WI38 (cell line): ENCODE results near the gene STK32C.
"Not testable (repeated sequence)": the region's sequence is repeated elsewhere in the genome, so short reads cannot be mapped to it uniquely, and the experiment has no call there.

Experiments used
- H3K4me3 ChIP-seq: 2 replicates; pipeline ENCODE4 v1.5.1; 2011; ENCODE audit warnings: low read depth, mild to moderate bottlenecking, control low read depth, low read length
- CTCF ChIP-seq: IDR thresholded peaks from 2 replicates; pipeline ENCODE4 v1.5.1; 2012; ENCODE audit warnings: low read depth, mild to moderate bottlenecking, control low read depth, low read length

Gene STK32C

DNA sequence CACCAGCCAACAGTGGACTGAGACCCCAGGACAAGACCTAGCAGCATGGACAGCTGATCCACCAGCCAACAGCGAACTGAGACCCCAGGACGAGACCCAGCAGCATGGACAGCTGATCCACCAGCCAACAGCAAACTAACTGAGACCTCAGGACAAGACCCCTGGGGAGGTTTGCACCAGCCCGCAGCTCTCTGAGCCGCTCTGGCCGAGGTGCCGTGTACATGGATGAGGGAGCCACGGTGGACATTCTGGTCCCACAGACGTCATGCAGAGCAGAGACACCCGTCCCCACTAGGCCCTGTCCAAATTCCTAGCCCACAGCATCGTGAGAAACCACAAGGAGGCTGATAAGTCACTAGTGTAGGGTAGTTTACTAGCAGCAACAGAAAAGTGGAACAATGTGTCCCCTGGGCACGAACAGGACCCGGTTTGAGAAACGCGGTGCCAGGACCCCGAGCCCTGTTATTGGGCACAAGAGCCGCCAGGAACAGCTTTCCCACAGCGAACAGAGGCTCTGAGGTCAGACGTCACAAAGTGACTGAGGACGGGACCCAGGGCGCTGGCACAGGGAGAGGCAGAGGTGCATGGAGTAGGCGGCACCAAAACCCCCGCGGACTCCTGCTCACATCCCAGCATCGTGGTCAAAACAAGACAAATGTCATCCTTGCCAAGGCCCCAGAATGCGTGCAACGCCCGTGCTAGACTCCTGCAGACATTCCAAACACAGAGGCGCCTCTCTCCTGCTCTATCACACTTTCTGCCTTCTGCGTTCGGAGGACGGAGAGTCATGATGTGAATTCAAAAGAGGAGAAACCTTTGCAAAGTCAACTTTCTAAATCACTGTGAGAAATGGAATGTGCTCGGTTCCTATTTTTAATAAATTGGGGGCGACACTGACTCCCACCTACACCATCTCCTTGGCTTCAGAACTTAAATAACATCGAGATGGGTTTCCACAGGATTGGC, 8.1 kb downstream of the STK32C start:
- no peak overlapping the region for H3K4me3 ChIP-seq
- TF ChIP-seq CTCF, result no peak

- TF ChIP-seq CTCF, result no peak
- H3K4me3 ChIP-seq, result no peak overlapping the region
Observed at GRCh38 chr10:132298038-132298881, 9.5 kb downstream of the STK32C start.

- no peak overlapping the region for H3K4me3 ChIP-seq
- no peak for TF ChIP-seq CTCF
Observed at GRCh38 chr10:132297526-132297925, 10.2 kb downstream of the STK32C start.

- no peak overlapping the region for H3K4me3 ChIP-seq
- no peak for TF ChIP-seq CTCF
Observed at GRCh38 chr10:132296666-132297443, 10.9 kb downstream of the STK32C start.

- not testable (repeated sequence) for H3K4me3 ChIP-seq
Observed at GRCh38 chr10:132295481-132295880, 12.3 kb downstream of the STK32C start.

GRCh38 chr10:132294561-132295318, 13.0 kb downstream of the STK32C start:
- no peak for TF ChIP-seq CTCF

More at GRCh38 chr10:132294561-132295318, 13.0 kb downstream of the STK32C start:
- H3K4me3 ChIP-seq, result no peak overlapping the region
